Uterus (tissue), 2 donors: ENCODE data around the gene TEPSIN.

ENCODE experiments used
- POLR2A ChIP-seq, 2 donors: fragments of 450-650 bp; IDR thresholded peaks; one replicate each; pipeline ENCODE4 v1.6.1; 2016; ENCODE audit warnings: antibody characterized with exemption in 2 of 2, mild to moderate bottlenecking in 1 of 2, moderate library complexity in 1 of 2
- TF ChIP-seq, protein P1 (sequence below), 4 experiments: fragments of 200-600 bp in 2 of 4; fragments of 450-650 bp in 2 of 4; sonication (generic) in 2 of 4; IDR thresholded peaks; one replicate each; pipeline ENCODE4 v1.5.1; 2016 to 2019; ENCODE audit warnings: antibody characterized with exemption in 4 of 4, mild to moderate bottlenecking in 2 of 4, moderate library complexity in 1 of 4

DNA sequence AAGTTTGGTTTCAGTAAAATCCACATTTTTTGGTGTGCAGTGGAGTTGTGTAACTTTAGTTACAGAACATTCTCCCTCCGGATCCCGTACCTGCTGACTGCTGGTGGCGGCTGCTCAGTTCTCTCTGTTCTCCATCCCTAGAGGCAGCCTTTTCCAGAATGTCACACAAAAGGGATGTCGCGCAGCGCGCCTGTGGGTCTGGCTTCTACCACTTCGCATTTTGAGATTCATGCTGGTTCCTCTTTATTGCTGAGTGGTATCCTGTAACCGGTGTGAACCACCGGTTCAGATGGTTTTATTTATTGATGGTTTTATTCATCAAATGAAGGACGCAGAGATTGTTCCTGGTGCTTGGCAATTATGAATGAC, 15.1 kb downstream of the TEPSIN start:
- TF ChIP-seq, protein P1, sequence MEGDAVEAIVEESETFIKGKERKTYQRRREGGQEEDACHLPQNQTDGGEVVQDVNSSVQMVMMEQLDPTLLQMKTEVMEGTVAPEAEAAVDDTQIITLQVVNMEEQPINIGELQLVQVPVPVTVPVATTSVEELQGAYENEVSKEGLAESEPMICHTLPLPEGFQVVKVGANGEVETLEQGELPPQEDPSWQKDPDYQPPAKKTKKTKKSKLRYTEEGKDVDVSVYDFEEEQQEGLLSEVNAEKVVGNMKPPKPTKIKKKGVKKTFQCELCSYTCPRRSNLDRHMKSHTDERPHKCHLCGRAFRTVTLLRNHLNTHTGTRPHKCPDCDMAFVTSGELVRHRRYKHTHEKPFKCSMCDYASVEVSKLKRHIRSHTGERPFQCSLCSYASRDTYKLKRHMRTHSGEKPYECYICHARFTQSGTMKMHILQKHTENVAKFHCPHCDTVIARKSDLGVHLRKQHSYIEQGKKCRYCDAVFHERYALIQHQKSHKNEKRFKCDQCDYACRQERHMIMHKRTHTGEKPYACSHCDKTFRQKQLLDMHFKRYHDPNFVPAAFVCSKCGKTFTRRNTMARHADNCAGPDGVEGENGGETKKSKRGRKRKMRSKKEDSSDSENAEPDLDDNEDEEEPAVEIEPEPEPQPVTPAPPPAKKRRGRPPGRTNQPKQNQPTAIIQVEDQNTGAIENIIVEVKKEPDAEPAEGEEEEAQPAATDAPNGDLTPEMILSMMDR (IDR thresholded peaks at IDR 0.05) = no peak
- no peak for TF ChIP-seq POLR2A (IDR thresholded peaks at IDR 0.05)
